HG02884 (cell line): ENCODE results near the gene PLEKHM3.
"Not testable (repeated sequence)": the region's sequence is repeated elsewhere in the genome, so short reads cannot be mapped to it uniquely, and the experiment has no call there.

Experiments used
- ATAC-seq: cut with Tn5 transposase; IDR thresholded peaks from one replicate; pipeline ENCODE4 v1.9.1; 2021; ENCODE audit warnings: mild to moderate bottlenecking, moderate library complexity; ENCODE audit not compliant: unreplicated experiment

Gene PLEKHM3

GRCh38 chr2:207951734-207952470 lies 73.4 kb downstream of the PLEKHM3 start:
- ATAC-seq: peak; percentile 60

- no peak for ATAC-seq
Observed at GRCh38 chr2:207950761-207951114, 74.6 kb downstream of the PLEKHM3 start.

- ATAC-seq: no peak
Observed at GRCh38 chr2:207950063-207950760, 75.1 kb downstream of the PLEKHM3 start.

GRCh38 chr2:207949245-207949644 lies 76.1 kb downstream of the PLEKHM3 start:
- not testable (repeated sequence) for ATAC-seq

DNA sequence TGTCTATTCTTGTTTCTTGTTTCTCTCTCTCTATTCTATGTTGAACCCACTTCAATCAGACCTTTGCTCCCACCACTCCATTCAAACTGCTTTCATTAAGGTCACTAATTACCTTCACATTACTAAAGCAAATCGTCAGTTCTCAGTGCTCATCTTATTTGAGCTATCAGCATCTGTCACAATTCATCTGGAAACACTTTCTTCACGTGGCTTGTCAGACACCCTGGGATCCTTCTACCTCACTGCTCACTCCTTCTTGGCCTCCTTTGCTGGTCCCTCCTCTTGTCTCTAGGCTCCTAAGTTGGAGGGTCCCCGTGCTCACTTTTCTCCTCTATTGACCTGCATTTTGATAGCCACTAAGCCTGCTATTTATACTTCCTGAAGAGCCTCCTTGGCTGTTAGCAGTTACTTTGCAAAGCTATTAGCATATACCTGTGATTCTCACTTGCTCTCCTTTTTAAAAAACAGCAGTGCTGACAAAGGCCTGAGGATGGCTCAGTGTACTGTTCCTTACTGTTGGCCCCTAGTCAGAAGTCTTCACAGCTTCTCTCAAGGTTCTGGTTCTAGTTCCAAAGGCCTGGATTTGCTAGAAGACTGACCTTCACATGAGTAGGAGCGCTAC lies 80.2 kb downstream of the PLEKHM3 start:
- no peak for ATAC-seq

DNA sequence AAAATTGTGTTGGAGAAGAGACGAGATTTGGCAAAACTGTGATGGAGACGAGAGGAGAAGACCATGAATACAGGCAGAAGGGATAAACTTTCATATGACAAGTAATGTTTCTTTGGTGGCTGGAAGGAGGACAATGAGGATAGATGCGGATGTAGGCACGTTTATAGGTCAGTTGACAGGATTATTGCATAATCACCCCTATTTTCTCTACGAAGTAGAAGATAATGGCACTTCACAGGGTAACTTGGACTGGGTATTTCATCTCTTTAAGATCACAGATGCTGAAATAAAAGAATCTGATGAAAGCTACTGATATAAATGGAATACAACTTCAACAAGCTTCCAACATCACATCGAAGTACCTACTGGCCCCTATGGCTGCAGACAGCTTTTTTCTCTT lies 81.0 kb downstream of the PLEKHM3 start:
- ATAC-seq: no peak

DNA sequence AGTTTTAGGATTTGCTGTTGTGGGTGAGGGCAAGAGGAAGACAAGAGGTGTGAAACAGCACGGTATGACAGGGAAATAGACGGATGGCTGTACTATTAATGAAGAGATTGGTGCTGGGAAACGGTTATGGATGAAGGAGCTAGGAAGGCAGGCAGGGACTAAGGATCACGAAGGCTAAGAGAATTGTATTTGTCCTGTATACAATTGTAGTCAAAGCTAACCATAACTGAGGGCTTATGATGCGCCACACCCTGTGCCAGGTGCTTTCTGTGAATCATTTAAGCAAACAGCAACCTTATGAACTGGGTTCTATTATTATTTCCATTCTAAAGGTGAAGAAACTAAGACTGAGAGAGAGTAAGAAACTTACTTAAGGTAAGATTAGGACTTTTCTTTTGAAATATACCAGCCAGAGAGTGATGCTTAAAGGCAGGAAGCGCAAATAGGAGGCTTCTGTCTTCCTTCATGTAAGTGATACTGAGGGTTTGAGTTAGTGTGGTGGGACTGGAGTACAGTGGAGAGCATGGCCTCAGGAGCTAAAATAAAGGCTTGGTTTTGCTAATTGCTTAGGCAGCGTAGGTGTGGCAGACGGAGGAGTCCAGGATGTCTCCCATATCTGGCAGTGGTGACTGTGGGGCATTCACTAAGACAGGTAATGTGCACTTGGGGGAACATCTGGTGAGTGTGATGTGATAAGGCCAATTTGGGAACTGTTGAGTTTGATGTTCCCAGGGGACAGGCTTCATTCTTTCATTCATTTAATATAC lies 85.8 kb downstream of the PLEKHM3 start:
- ATAC-seq: no peak

- ATAC-seq: no peak
Observed at GRCh38 chr2:207938886-207939285, 86.4 kb downstream of the PLEKHM3 start.

DNA sequence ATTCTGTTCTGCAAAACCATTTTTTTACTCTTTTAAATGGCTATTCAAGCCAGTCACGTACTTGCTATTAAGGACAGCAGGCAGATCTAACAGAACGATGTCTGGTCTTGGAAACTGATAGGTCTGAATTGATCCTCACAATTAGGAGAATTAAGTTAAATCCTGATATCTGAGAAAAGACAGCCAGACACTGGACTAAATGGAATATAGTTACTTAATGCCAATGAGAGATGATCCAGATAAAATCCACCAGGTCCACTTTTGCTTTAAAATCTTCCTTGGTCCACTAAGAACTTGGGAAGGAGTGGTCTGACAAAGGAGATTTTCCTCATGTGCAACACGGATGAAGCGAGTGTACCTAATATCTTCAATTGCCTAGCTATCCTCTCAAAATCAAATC lies 86.9 kb downstream of the PLEKHM3 start:
- ATAC-seq: no peak

GRCh38 chr2:207937823-207938222 lies 87.5 kb downstream of the PLEKHM3 start:
- no peak for ATAC-seq

DNA sequence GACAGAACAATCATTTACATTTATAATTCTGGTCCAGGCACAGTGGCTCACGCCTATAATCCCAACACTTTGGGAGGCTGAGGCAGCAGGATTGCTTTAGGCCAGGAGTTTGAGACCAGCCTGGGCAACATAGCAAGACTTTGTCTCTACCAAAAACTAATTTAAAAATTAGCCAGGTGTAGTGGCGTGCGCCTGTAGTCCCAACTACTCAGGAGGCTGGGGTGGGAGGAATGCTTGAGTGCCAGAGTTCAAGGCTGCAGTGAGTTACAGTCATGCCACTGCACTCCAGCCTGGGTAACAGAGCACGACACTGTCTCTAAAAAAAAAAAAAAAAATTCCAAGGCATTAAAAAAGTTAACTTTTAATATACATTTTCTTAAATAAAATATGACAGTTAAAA lies 88.1 kb downstream of the PLEKHM3 start:
- no peak for ATAC-seq

- ATAC-seq: no peak
Observed at GRCh38 chr2:207936380-207936779, 88.9 kb downstream of the PLEKHM3 start.

- ATAC-seq: no peak
Observed at GRCh38 chr2:207935991-207936370, 89.3 kb downstream of the PLEKHM3 start.

DNA sequence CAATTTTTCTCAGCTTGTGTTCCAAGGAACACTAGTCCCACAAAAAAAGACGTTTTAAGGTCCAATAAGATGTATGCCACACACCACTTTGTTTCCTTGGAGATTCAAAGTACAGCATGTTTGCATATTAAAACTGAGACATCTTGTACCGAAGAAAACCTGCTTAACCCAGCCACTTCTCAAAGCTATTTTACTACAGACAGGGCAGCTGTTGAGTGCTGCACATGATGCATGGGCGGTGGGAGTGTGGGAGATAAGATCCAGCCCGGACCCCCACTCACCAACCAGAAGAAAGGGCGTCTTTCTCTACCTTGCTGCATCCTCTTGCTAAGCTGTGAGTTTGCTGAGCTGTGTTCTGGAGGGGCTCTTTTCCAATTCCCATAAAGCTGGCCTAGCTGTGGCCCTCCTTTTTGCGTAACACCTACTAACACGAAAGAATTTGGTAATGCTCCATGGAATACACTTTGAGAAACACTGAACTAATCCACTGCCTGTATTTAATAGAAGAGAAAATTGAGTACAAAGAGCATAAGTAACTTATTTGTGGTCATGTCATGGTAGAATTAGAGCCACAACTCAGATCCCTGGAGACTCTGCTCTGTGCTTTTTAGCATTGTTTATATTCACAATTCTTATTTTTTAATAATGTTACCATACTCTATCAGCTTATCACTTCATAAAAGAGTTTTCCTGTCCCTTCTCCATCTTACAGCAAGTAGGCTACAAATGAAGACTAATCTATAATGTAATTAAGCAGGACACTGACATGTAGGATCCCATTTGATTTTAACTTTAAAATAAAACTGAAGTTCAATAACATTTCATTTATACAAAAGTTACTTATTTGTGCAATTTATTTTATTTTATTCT lies 90.0 kb downstream of the PLEKHM3 start:
- ATAC-seq: no peak

GRCh38 chr2:207934720-207935119 lies 90.6 kb downstream of the PLEKHM3 start:
- ATAC-seq: no peak

DNA sequence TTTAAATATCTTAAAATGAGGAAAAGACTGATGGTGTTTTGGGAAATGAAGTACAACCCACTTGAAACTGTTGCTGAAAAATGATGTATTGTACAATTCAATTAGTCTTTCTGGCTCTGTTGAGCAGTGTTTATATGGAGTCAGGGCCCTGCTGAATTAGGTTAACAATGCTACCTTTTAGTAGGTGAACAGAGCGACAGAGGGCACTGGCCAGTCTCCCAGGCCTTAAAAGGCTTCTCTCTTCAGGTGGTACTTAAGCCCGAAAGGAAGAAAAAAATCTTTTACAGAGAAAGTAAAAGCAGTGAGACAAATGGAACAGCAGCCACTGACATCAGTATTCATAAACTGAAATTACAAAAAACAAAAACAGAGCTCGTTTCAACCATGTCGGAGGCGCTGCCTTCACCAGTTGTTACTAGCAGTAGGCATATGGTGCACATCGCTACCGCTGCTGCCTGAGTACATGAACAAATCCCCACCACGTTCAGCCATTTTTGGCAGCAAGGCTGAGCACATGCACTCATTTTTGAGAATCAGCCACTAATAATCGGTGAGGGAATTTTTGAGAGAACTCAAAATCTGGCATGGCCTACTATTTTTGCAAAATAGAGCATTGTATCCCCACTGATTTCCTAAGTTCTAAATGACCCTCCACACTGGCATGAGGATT lies 91.8 kb downstream of the PLEKHM3 start:
- ATAC-seq: no peak

DNA sequence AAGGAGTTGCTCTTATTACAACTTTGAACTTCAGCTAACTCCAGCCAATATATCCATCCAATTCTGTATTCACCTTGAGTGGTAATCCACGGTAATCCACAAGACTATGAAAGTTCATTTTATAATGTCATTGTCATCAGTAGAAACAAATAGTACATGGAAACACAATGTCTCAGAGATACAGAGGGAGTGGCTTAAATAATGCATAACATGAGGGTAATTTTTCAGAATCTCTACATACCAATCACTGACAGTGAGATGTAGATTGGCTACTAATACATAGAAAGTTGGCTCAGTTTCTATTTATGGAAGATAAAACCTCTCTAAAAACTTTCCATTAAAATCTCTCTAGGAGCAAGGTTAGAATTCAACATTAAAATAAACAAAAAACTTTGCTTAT lies 93.2 kb downstream of the PLEKHM3 start:
- no peak for ATAC-seq

- ATAC-seq: no peak
Observed at GRCh38 chr2:207930747-207931146, 94.6 kb downstream of the PLEKHM3 start.

GRCh38 chr2:207929923-207930322 lies 95.4 kb downstream of the PLEKHM3 start:
- no peak for ATAC-seq

- no peak for ATAC-seq
Observed at GRCh38 chr2:207928079-207928478, 97.2 kb downstream of the PLEKHM3 start.
